HG03521 (cell line): ENCODE measurements around the gene TRAP1.
"Not testable (repeated sequence)": the region's sequence is repeated elsewhere in the genome, so short reads cannot be mapped to it uniquely, and the experiment has no call there.

Experiments
- ATAC-seq: cut with Tn5 transposase; IDR thresholded peaks from one replicate; pipeline ENCODE4 v1.9.1; 2021; ENCODE audit warnings: mild to moderate bottlenecking, moderate library complexity; ENCODE audit not compliant: unreplicated experiment

Gene TRAP1

DNA sequence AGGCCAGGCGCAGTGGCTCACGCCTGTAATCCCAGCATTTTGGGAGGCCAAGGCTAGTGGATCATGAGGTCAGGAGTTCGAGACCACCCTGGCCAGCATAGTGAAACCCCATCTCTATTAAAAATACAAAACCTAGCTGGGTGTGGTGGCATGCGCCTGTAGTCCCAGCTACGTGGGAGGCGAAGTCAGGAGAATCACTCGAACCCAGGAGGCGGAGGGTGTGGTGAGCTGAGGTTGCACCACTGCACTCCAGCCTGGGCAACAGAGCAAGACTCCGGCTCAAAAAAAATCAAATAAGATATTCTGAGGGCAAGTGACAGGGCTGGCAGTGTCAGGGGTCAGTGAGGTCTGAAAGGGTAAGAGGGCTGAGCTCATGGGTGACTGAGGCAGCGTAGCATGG is 2.9 kb downstream of the TRAP1 start:
- not testable (repeated sequence) for ATAC-seq

DNA sequence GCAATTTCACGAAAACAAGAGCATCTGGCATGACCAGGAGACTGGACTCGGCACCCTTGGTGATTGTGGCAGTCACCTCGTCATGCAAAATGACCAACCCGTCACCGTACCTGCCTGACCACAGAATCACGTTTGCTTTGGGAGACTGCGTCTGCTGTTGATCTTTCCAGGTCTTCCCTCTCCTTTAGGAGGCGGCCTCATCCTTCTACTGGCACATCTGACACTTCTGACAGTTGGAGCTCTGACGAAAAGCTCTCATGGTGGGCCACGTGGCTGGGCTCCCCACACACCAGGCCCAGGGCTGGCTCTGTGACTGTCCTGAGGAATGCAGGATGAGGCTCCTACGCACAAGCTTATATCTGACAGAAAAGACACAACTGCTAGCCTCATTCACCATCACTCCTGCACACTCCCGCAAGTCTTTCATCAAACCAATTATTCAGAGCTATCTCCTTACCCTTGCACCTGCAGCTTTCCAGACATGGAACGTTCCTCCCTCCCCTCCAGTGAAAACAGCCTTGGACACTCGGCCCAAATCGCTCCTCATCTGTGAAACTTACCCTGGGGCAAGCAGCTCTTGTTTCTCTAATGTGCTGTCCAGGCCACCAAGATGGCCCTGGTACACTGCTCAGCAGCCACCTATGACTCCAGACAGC is 3.6 kb downstream of the TRAP1 start:
- no peak for ATAC-seq

DNA sequence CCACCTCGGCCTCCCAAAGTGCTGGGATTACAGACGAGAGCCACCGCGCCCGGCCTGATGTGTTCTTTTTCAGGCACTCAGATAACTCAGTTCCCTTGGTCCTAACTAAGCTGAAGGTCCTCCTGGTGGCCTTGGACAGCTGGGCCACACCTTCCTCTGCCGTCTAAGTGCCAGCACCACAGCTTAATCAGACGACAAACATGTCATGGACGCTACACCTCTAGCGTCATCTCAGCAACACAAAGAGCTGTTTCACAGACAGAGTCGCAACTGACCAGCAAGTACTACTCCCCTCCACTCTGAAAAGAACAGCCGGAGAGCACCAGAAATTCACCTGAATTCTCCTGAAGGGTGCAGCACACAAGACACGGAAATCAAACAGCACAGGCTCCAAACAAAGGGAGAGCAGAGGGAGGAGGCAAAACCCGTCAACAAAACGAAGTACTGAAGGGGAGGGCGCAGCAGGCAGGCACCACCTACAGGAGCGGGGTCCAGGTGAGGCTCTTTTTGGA is 4.4 kb downstream of the TRAP1 start:
- no peak for ATAC-seq

DNA sequence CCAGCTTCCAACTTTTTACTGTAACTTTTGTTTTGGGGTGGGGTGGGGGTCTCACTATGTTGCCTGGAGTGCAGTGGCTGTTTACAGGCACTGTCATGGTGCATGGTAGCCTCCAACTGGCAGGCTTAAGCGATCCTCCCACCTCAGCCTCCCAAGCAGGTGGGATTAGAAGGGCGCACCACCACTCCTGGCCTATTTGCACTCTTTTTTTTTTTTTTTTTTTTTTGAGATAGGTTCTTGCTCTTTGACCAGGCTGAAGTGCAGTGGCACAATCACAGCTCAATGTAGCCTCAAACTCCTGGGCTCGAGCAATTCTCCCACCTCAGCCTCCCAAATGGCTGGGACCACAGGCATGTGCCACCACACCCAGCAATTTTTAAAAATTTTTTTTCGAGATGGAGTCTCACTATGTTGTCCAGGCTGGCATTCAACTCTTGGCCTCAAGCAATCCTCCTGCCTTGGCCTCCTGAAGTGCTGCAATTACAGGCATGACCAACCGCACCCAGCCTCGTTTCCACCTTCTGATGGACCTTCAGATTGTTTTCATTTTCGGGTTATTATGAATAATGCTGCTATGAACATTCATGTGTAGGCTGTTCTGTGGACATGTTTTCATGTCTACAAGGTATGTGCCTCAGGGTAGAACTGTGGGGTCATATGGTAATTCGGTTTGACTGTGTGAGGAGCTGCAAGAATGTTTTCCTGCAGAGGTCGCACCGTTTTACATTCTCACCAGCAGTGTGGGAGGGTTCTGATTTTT is 10.9 kb downstream of the TRAP1 start:
- no peak for ATAC-seq

DNA sequence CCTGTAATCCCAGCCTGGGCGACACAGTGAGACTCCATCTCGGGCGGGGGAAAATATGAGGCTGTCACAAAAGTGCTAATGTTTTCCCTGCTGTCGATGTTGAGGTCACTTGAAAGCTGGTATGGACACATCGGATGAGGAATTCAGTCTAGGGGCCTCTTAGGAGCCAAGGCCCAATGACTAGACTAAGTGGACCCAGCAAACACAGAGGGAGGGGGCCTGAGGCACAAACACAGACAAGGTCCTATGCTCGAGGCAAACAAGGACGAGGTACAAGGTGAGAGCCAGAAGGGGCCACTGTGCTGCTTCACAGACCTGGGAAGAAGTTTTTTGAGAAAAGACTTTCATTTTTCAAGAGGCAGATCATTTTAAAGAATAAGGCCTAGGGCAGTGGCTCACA is 15.2 kb downstream of the TRAP1 start:
- no peak for ATAC-seq

DNA sequence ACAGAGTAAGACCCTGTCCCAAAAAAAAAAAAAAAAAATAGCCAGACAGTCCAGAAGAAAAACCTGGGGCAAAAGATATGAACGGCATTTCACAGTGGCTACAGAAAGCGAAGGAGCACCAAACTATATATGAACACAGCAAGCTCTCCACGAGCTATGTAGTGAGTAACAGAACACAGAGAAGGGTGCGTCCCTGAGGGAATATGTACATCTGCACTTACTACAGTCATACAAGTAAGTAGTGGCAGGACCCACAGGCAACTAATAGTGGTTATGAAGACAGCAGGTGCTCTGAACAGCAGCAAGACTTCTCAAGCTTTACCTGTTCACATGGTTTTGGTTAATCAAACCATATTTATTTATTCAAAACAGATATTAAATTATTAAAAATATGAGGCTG is 15.8 kb downstream of the TRAP1 start:
- no peak for ATAC-seq

DNA sequence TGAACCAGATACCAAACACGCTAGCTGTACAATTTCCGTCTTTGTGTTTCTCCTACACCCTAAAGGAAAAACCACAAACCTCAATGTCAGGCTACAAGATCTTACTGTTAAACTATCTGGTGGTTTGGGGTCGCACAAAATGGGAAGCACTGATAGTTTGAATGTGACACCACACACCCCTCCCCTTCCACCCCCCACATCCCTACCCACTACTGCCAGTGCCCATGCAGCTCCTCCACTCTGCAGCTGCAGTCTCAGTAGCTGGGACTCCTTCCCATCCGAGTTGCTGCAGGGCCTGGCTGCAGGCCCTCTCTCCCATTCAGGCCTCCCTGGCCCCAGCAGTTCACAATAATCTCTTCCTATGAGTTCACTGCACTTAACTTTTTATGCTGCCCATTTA is 18.4 kb downstream of the TRAP1 start:
- no peak for ATAC-seq

DNA sequence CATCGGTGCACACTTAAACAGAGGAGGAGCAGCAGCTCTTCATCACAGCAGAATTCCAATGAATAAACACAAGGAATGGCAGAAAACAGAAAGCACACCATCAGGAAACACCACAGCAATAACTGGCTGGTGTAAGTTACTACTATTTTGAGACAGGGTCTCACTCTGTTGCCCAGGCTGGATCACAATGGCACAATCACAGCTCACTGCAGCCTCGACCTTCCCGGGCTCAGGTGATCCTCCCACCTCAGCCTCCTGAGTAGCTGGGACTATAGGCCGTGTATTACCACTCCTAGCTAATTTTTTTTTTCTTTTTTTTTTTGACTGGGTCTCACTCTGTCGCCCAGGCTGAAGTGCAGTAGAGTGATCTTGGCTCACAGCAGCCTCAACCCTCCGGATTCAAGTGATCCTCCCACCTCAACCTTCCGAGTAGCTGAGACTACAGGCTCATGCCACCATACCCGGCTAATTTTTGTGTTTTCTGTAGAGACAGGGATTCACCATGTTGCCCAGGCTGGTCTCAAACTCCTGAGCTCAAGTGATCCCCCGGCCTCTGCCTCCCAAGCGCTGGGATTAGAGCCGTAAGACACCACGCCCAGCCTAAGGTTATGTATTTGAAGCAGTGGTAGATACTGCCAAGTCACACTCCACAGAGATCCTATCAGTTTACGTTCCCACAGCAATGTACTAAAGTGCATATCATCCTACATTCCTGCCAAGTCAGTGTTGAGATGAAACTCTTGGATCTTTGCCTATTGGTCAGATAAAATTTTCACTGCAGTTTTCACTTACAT is 20.7 kb downstream of the TRAP1 start:
- ATAC-seq = no peak

DNA sequence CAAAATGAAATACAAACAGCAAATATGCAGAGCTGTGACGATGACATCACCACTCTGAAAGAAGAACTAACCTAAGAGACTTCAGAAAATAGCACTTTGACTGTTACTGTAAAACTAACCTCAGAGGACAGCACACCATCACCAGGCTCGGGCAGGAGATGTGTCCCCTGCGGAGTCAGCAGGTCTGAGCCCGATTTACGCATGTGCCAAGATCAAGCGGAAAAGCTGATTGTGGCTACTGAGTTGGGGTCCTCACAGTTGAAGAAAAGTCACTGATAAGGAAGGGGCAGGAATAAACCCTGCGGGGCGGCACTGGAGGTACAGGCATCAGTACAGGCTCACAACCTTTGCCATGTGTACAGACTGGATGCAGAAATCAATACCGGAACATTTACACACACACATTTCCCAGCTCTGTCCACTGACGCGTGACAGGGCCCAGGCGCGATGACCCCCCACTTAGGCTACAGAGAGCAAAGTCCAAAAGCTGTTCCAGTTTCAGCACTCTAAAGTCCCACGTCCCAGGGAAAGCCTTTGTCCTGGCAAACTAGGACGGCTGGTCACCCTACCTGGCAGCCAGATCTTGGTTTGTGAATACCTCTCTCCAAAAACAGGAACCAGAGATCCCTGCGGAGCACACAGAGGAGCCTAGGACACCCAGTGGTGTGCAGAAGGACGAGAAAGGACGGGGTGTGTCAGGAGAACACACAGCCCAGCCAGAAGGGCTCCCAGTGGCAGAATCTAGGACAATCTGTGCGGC is 21.5 kb downstream of the TRAP1 start:
- no peak for ATAC-seq

DNA sequence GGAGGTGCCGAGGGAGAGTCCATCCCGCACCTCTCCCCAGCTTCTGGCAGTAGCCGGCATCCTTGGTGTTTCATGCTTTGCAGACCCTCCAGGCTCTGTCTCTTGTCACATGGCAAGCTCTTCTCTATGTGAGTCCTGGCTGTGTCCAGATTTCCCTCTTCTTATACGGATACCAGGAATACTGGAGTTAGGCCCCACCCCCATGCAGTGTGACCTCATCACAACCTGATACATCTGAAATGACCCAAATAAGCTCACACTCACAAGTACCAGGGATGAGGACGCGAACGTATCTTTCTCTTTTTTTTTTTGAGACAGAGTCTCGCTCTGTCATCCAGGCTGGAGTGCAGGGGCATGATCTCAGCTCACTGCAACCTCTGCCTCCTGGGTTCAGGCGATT is 23.3 kb downstream of the TRAP1 start:
- ATAC-seq = no peak

DNA sequence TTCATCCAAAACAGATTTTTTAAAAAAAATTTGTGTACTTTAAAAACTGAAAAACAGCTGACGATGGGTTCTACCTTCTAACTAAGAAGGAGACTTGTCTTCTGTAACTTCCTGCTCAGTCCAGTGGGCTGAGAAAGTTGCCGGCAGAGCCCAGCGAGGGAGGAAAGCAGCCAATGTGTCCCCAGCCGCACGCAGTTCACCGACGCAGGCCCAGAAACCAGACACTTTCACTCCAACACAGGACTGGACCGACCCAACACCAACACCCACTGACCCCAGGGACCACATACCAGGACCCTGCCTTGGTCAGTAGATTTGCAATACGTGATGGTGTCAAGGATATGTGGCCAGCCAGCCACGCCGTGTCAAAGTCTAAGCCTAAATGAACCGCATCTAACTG is 25.6 kb downstream of the TRAP1 start:
- no peak for ATAC-seq

DNA sequence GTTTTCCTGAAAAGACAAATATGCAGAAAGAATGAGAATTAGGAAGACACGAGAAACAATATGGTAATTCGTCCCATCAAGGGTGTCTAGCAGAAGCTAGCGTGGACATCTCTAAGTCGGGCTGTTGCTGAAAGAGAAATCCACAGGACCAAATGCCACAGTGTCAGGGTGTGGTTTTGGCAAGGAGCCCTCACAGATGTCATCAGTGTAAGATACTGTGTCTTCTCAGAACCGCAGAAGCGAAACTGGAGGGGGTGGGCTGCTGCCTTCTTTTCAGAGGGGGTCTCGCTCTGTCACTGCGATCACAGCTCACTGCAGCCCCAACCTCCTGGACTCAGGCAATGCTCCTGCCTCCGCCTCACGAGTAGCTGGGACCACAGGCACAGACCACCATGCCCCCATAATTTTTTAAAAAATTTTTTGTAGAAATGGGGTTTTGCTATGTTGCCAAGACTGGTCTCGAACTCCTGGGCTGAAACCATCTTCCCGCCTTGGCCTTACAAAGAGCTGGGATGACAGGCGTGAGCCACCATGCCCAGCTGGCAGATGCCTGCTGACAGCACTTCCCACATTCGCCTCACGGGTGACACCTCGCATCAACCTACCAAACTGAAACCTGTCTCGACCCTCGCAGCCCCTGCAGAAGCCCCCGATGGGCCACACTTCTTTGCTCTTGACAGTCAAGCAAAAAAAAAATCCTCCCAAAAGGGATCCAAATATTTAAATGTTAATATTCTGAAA is 26.2 kb downstream of the TRAP1 start:
- ATAC-seq = no peak

DNA sequence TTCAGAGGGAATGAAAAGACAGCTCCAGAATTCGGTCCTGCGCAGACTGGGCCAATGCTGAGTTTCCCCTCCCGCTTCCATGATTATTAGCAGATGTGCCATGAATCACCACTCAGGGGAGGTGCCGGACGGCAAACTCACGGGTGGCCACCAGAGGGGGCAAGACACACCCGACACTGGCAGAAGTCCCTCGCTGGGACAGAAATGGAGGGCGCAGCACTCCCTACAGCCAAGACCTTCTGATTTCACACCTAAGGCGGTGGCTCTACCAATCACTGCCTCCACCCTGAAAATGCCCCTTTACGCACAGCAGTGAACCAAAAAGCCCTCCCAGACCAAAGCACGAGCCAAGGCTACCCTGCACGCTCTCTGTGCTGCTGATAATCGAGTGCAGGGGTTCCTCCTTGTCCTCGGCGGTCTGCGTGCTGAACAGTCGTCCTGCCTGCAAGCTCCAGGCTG is 26.8 kb downstream of the TRAP1 start:
- ATAC-seq = no peak

DNA sequence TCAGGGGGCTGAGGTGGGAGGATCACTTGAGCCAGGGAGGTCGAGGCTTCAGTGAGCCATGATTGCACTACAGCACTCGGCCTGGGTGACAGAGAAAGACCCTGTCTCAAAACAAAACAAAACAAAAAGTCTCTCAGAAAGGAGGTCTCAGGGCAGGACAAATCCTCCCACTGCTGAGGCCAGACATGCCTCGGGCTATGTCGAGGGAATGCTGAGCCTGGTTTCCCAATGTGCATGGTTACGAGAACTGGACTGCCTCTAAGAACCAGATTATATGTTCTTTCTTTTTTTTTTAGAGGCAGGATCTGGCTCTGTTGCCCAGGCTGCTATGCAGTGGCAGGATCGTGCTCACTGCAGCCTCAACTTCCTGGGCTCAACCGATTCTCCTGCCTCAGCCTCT is 27.6 kb downstream of the TRAP1 start:
- no peak for ATAC-seq

DNA sequence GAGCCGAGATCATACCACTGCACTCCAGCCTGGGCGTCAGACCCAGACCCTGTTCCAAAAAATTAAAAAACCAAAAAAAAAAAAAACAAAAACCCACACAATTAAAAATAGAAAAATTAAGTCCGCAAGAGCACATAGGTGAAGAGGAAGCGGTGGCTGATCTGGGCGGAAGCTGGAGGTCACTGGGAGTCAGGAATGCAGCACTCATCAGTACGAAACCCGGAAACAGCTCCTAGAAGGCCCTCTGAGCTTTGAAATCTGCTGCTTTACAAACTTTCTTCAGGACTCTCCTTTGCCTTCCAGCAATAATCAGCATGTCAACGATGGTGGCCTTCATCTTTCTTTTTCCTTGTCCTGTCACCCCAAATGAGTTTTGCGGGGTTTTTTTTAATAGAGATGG is 29.5 kb downstream of the TRAP1 start:
- no peak for ATAC-seq

DNA sequence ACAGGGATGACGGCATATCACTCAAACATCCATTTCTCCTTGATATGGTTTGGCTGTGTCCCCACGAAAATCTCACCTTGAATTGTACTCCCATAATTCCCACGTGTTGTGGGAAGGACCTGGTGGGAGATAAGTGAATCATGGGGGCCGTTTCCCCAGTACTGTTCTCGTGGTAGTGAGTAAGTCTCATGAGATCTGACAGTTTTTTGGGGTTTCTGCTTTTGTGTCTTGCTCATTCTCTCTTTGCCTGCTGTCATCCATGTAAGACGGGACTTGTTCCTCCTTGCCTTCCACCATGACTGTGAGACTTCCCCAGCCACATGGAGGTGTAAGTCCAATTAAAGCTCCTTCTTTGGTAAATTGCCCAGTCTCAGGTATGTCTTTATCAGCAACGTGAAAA is 30.3 kb downstream of the TRAP1 start:
- no peak for ATAC-seq

DNA sequence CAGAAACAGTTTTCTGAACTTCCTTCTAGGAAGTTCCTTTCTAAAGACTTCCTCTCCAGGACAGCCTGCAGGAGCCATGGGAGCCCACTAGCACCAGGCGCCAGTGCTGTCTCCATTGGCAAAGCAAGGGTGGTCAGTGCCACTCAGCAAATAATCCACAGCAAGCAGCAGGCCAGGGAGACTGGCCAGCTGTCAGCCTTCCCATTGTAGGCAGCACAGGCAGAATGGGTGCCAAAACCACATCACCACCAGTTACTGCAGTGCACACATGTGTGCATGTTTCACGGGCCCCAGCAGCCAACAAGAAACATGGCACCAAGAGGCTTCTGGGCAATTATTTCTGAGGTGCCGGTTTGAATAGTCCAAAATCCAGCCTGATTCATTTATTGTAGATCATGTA is 36.1 kb downstream of the TRAP1 start:
- no peak for ATAC-seq

DNA sequence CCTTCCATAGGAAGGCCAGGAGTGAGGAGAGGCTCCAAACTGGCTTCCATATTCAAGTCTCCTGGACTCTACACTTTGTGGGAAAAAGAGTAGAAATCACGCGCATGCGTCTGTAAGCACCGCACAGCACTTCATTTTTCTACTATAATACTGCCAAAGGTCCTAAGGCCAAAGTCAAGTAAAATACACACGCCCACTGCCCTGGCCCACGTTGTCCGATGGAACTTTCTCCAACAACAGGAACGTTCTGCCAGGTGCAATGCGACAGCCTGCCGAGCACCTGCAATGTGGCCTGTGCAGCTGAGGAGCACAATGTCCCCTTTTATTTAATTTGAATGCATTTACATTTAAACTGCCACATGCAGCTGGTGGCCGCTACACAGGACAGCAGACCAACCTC is 39.3 kb downstream of the TRAP1 start:
- no peak for ATAC-seq

DNA sequence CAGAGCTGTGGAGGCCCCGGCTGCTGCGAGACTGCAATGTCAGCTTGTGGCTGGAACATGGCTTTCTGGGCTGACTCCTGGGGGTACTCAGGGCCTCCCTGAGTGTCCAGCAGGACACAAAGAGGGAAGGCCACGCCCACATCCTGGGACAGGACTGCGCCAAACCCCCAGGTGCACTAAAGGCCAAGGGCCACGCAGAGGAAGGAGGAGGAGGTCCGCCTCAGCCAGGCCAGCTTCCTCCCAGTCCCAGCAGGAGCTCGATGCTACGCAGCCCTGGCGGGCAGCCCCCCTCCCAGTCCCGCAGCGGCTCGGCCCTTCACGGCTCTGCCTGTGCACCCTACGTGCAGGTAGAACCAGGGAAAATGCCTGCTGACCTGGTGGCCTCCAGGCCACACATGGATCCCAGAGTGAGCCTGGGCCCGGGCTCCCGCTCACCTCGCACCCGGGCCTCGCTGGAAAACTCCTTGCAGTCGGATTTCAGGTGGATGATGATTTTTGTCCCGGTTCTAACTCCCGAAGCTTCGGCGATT is 41.7 kb downstream of the TRAP1 start:
- ATAC-seq = no peak
